Measurements from ENCODE around the gene COLQ. TPM values are rescaled to one million over a fixed set of nuclear protein-coding genes. Genes with fewer than 3 reads are reported as not detected.

Gene COLQ
- total and polyA plus RNA-seq, 10 donors: 1.9 to 29.8 (median 6.7) TPM

DNA sequence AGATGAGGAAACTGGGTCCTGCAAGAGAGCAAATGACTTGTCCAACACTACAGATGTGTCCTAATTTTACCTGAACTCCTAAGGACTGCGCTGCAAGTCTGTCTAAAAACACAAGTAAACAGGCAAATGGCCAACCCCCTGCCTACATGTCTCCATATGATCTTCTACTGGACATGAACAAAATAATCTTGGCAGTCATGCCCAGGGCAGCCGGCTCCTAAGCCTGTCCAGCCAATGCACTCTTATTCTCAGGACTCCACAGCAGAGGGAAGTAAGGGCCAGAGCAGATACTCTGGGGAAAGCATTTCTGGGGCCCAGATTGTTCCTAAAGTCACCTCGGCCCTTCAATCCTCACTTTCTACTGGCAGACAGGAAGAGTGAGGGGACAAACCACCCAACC lies 10.3 kb downstream of the COLQ start:
- intact Hi-C loops (cut with DNase I; ENCODE audit: low total_unique reads): no loop called here
- Histone ChIP-seq H3K27me3 (replicated peaks in 1 of 7) (no peaks in the 10 kb centered on the region), H3K4me3 (no peak overlapping the region), H3K4me1 (peaks cover 0 to 18% (median 4%) of the 10 kb centered on the region in 6 donors), H3K9me3 (no peaks in the 10 kb centered on the region), H3K27ac (no peak overlapping the region), H3K36me3 (no peaks in the 10 kb centered on the region)
- DNase-seq: no peak
- 82 to 99% (median 97%) methylated on average over 3 of the region's 3 CpGs for WGBS, 5 donors
- no peak for TF ChIP-seq POLR2AphosphoS5 (IDR thresholded peaks at IDR 0.05)
- TF ChIP-seq, protein P1, sequence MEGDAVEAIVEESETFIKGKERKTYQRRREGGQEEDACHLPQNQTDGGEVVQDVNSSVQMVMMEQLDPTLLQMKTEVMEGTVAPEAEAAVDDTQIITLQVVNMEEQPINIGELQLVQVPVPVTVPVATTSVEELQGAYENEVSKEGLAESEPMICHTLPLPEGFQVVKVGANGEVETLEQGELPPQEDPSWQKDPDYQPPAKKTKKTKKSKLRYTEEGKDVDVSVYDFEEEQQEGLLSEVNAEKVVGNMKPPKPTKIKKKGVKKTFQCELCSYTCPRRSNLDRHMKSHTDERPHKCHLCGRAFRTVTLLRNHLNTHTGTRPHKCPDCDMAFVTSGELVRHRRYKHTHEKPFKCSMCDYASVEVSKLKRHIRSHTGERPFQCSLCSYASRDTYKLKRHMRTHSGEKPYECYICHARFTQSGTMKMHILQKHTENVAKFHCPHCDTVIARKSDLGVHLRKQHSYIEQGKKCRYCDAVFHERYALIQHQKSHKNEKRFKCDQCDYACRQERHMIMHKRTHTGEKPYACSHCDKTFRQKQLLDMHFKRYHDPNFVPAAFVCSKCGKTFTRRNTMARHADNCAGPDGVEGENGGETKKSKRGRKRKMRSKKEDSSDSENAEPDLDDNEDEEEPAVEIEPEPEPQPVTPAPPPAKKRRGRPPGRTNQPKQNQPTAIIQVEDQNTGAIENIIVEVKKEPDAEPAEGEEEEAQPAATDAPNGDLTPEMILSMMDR (IDR thresholded peaks at IDR 0.05 in 8 of 11, conservative IDR thresholded peaks at IDR 0.05 in 3 of 11): no peak
- no peak for TF ChIP-seq POLR2A (IDR thresholded peaks at IDR 0.05)

DNA sequence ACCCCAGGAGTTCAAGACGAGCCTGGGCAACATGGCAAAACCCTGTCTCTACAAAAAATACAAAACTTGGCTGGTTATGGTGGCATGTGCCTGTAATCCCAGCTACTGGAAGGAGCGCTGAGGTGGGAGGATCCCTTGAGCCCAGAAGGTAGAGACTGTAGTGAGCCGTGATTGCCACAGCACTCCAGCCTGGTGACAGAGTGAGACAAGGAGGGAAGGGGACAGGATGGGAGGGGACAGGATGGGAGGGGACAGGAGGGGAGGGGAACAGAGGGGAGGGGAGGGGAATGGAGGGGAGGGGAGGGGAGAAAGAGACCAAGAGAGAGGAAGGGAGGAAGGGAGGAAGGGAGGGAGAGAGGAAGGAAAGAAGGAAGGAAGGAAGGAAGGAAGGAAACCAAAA lies 11.0 kb downstream of the COLQ start:
- no peak overlapping the region for H3K4me3 ChIP-seq
- peaks cover 0 to 18% (median 4%) of the 10 kb centered on the region in 6 donors for H3K4me1 ChIP-seq
- intact Hi-C loops (cut with DNase I; ENCODE audit: low total_unique reads): no loop called here
- H3K27ac ChIP-seq: no peak overlapping the region
- no peaks in the 10 kb centered on the region for H3K27me3 ChIP-seq (replicated peaks in 1 of 7)
- no peak for DNase-seq
- no peak for TF ChIP-seq POLR2A (IDR thresholded peaks at IDR 0.05)
- no peak for TF ChIP-seq POLR2AphosphoS5 (IDR thresholded peaks at IDR 0.05)
- TF ChIP-seq, protein P1 (IDR thresholded peaks at IDR 0.05 in 8 of 11, conservative IDR thresholded peaks at IDR 0.05 in 3 of 11): no peak
- WGBS, 5 donors: 82 to 92% (median 84%) methylated on average over 3 of the region's 3 CpGs
- H3K36me3 ChIP-seq: no peaks in the 10 kb centered on the region
- no peaks in the 10 kb centered on the region for H3K9me3 ChIP-seq

GRCh38 chr3:15506571-15506970 lies 14.9 kb downstream of the COLQ start:
- Histone ChIP-seq H3K27ac (no peak overlapping the region), H3K4me3 (no peak overlapping the region), H3K36me3 (no peaks in the 10 kb centered on the region), H3K27me3 (replicated peaks in 1 of 7) (no peaks in the 10 kb centered on the region), H3K9me3 (no peaks in the 10 kb centered on the region), H3K4me1 (no peaks in the 10 kb centered on the region)
- no peak for DNase-seq
- WGBS, 5 donors: 93 to 99% (median 97%) methylated on average over 3 of the region's 3 CpGs
- no peak for TF ChIP-seq POLR2AphosphoS5 (IDR thresholded peaks at IDR 0.05)
- no peak for TF ChIP-seq POLR2A (IDR thresholded peaks at IDR 0.05)
- TF ChIP-seq, protein P1 (IDR thresholded peaks at IDR 0.05 in 8 of 11, conservative IDR thresholded peaks at IDR 0.05 in 3 of 11): no peak
- intact Hi-C loops (cut with DNase I; ENCODE audit: low total_unique reads): no loop called here

GRCh38 chr3:15505479-15506165 lies 15.9 kb downstream of the COLQ start:
- intact Hi-C loops (cut with DNase I; ENCODE audit: low total_unique reads): no loop called here
- DNase-seq: no peak
- TF ChIP-seq, protein P1 (IDR thresholded peaks at IDR 0.05 in 8 of 11, conservative IDR thresholded peaks at IDR 0.05 in 3 of 11): no peak
- no peak for TF ChIP-seq POLR2A (IDR thresholded peaks at IDR 0.05)
- TF ChIP-seq POLR2AphosphoS5 (IDR thresholded peaks at IDR 0.05): no peak
- no peak overlapping the region for H3K4me3 ChIP-seq
- WGBS, 5 donors: 85 to 93% (median 88%) methylated on average over 7 of the region's 7 CpGs
- no peak overlapping the region for H3K27ac ChIP-seq
- H3K4me1 ChIP-seq: peaks cover 0 to 6% (median 0%) of the 10 kb centered on the region in 6 donors
- H3K27me3 ChIP-seq (replicated peaks in 1 of 7): no peaks in the 10 kb centered on the region
- no peaks in the 10 kb centered on the region for H3K9me3 ChIP-seq
- H3K36me3 ChIP-seq: no peaks in the 10 kb centered on the region

Measured in spleen (tissue), 11 donors.